SK-N-SH (cell line): ENCODE measurements around the gene OR1L8. TPM values are rescaled to one million over a fixed set of nuclear protein-coding genes. Genes with fewer than 3 reads are reported as not detected.

Experiments used
- CTCF ChIA-PET: fragments of 300-600, 350-600 bp; formaldehyde crosslinking; extraction: SDS; loops from one replicate; lab custom pipeline; 2021; lab: Yijun Ruan, JAX
- POLR2A ChIA-PET: fragments of 350-600 bp; sonication (Branson Sonifier 250); formaldehyde crosslinking; extraction: SDS; loops from one replicate; lab custom pipeline; 2020; ENCODE audit warnings: antibody characterized with exemption, inconsistent platforms; lab: Yijun Ruan, JAX
- DNase-seq: peaks from one replicate; pipeline ENCODE4 v3.0.0; 2012
- H2AFZ ChIP-seq: fragments of 200-600 bp; sonication (generic); 2 replicates; pipeline ENCODE4 v1.8.1; 2016; ENCODE audit warnings: antibody characterized with exemption, mild to moderate bottlenecking, low read depth
- H3F3A ChIP-seq: fragments of 200-600 bp; sonication (generic); replicated peaks from 2 replicates; pipeline ENCODE3; 2016; ENCODE audit warnings: antibody characterized with exemption, mild to moderate bottlenecking; ENCODE audit not compliant: insufficient read depth
- H3K27ac ChIP-seq, 2 experiments: fragments of 200-500 bp in 1 of 2; fragments of 200-600 bp in 1 of 2; sonication (Bioruptor generic) in 1 of 2; sonication (generic), shearing (Covaris generic) in 1 of 2; 2 replicates each; pipeline versions ENCODE4 v1.5.1 to v1.6.1; 2014 to 2016; ENCODE audit warnings: low read depth in 2 of 2, inconsistent platforms in 1 of 2, low read length in 1 of 2, mild to moderate bottlenecking in 1 of 2, mixed read lengths in 1 of 2
- H3K27me3 ChIP-seq: fragments of 200-600 bp; sonication (generic), shearing (Covaris generic); 2 replicates; pipeline ENCODE4 v1.6.1; 2016; ENCODE audit warnings: mixed run types; ENCODE audit not compliant: insufficient read depth
- H3K36me3 ChIP-seq, 2 experiments: fragments of 200-500 bp in 1 of 2; fragments of 200-600 bp in 1 of 2; sonication (Bioruptor generic) in 1 of 2; sonication (generic) in 1 of 2; replicated peaks in 1 of 2; 2 replicates each; pipeline versions ENCODE3 to v1.5.1; 2014 to 2016; ENCODE audit warnings: low read length in 1 of 2, mild to moderate bottlenecking in 1 of 2; ENCODE audit not compliant: insufficient read depth in 2 of 2, control insufficient read depth in 1 of 2
- H3K4me1 ChIP-seq, 2 experiments: fragments of 200-500 bp in 1 of 2; fragments of 200-600 bp in 1 of 2; sonication (Bioruptor generic) in 1 of 2; sonication (generic), shearing (Covaris generic) in 1 of 2; 2 replicates each; pipeline versions ENCODE4 v1.5.1 to v1.6.1; 2014 to 2016; ENCODE audit warnings: low read depth in 1 of 2, low read length in 1 of 2, mixed run types in 1 of 2; ENCODE audit not compliant: insufficient read depth in 2 of 2, control insufficient read depth in 1 of 2
- H3K4me2 ChIP-seq: fragments of 200-600 bp; sonication (generic), shearing (Covaris generic); 2 replicates; pipeline ENCODE4 v1.6.1; 2017; ENCODE audit warnings: mixed run types
- H3K4me3 ChIP-seq, 2 experiments: fragments of 200-500 bp in 1 of 2; fragments of 200-600 bp in 1 of 2; sonication (Bioruptor generic) in 1 of 2; sonication (generic), shearing (Covaris generic) in 1 of 2; 2 replicates each; pipeline versions ENCODE4 v1.5.1 to v1.8.1; 2014 to 2016; ENCODE audit warnings: low read depth in 2 of 2, inconsistent platforms in 1 of 2, low read length in 1 of 2, mild to moderate bottlenecking in 1 of 2, mixed read lengths in 1 of 2, moderate library complexity in 1 of 2
- H3K79me2 ChIP-seq: fragments of 200-600 bp; sonication (generic); 2 replicates; pipeline ENCODE4 v1.8.1; 2017; ENCODE audit warnings: mild to moderate bottlenecking; ENCODE audit not compliant: insufficient read depth
- H3K9ac ChIP-seq: fragments of 200-600 bp; sonication (generic); 2 replicates; pipeline ENCODE4 v1.6.1; 2017; ENCODE audit warnings: mixed run types
- H3K9me2 ChIP-seq: fragments of 200-600 bp; sonication (generic); 2 replicates; pipeline ENCODE4 v1.6.1; 2017; ENCODE audit warnings: mixed run types
- H3K9me3 ChIP-seq: fragments of 200-600 bp; sonication (generic); 2 replicates; pipeline ENCODE4 v1.6.1; 2017; ENCODE audit warnings: mixed run types, mild to moderate bottlenecking, moderate library complexity
- H4K20me1 ChIP-seq: fragments of 200-600 bp; sonication (generic); 2 replicates; pipeline ENCODE4 v1.6.1; 2017; ENCODE audit warnings: mild to moderate bottlenecking, mixed run types; ENCODE audit not compliant: insufficient read depth
- CHD2 ChIP-seq: fragments of 150-350 bp; IDR thresholded peaks from 2 replicates; pipeline ENCODE4 v1.6.1; 2018; ENCODE audit warnings: low read length; ENCODE audit not compliant: partially characterized antibody
- ELF1 ChIP-seq: IDR thresholded peaks from 2 replicates; pipeline ENCODE4 v1.4.0; 2012
- EP300 ChIP-seq, 2 experiments: IDR thresholded peaks; 2 replicates each; pipeline versions ENCODE4 v1.4.0 to v1.6.1; 2012; ENCODE audit warnings: borderline replicate concordance in 1 of 2, low read depth in 1 of 2, low read length in 1 of 2
- FOSL2 ChIP-seq: IDR thresholded peaks from 2 replicates; pipeline ENCODE4 v1.4.0; 2012; ENCODE audit warnings: low read depth, mild to moderate bottlenecking, moderate library complexity, borderline replicate concordance
- FOXJ3 ChIP-seq: sonication (generic); formaldehyde crosslinking; IDR thresholded peaks from 2 replicates; pipeline ENCODE4 v1.5.1; 2020; ENCODE audit warnings: mild to moderate bottlenecking, missing genetic modification reagents
- GABPA ChIP-seq: IDR thresholded peaks from 2 replicates; pipeline ENCODE4 v1.4.0; 2012; ENCODE audit warnings: low read depth, mild to moderate bottlenecking
- GATA2 ChIP-seq: sonication (generic); formaldehyde crosslinking; IDR thresholded peaks from 2 replicates; pipeline ENCODE4 v1.5.0; 2020; ENCODE audit warnings: mild to moderate bottlenecking, missing genetic modification reagents
- MXI1 ChIP-seq: IDR thresholded peaks from 2 replicates; pipeline ENCODE4 v1.6.1; 2012; ENCODE audit warnings: mild to moderate bottlenecking, low read depth, low read length, improper control_type of control experiment
- NRF1 ChIP-seq: IDR thresholded peaks from 2 replicates; pipeline ENCODE4 v1.6.1; 2012; ENCODE audit warnings: low read depth, mild to moderate bottlenecking, low read length
- RXRA ChIP-seq: IDR thresholded peaks from 2 replicates; pipeline ENCODE4 v1.4.0; 2012; ENCODE audit warnings: low read depth, mild to moderate bottlenecking, borderline replicate concordance
- SIN3A ChIP-seq: IDR thresholded peaks from 2 replicates; pipeline ENCODE4 v1.6.1; 2012; ENCODE audit warnings: low read depth, mild to moderate bottlenecking, low read length, moderate library complexity, borderline replicate concordance
- SMC3 ChIP-seq: IDR thresholded peaks from 2 replicates; pipeline ENCODE4 v1.6.1; 2012; ENCODE audit warnings: low read depth, low read length, improper control_type of control experiment
- TCF12 ChIP-seq: IDR thresholded peaks from 2 replicates; pipeline ENCODE4 v1.4.0; 2012
- TEAD4 ChIP-seq: IDR thresholded peaks from 2 replicates; pipeline ENCODE4 v1.4.0; 2012; ENCODE audit warnings: mild to moderate bottlenecking, borderline replicate concordance; ENCODE audit not compliant: insufficient read depth
- WGBS: methylation state at CpG from one replicate; pipeline ENCODE4 v1.1.6; 2017; ENCODE audit warnings: low lambda C conversion rate; 5-methylcytosine and 5-hydroxymethylcytosine counted together
- polyA plus RNA-seq, 3 experiments: library from polyadenylated mRNA; depleted of rRNA; stranded (reverse); fragments of >200 nt; gene quantifications; 2 replicates each; pipeline ENCODE4 v1.2.3, GENCODE V29; 2012
- TF ChIP-seq, protein P1 (sequence below): fragments of 150-350 bp; IDR thresholded peaks from 2 replicates; pipeline ENCODE4 v1.6.1; 2016; ENCODE audit warnings: mild to moderate bottlenecking, low read depth, low read length
- TF ChIP-seq, protein P2 (sequence below): IDR thresholded peaks from 2 replicates; pipeline ENCODE4 v1.4.0; 2012; ENCODE audit warnings: low read depth, borderline replicate concordance
- TF ChIP-seq, protein P3 (sequence below): IDR thresholded peaks from 2 replicates; pipeline ENCODE4 v1.4.0; 2012; ENCODE audit warnings: low read depth, borderline replicate concordance
- TF ChIP-seq, protein P4 (sequence below): IDR thresholded peaks from 2 replicates; pipeline ENCODE4; 2012
- TF ChIP-seq, protein P5 (sequence below): fragments of 200-600 bp; sonication (generic); IDR thresholded peaks from 2 replicates; pipeline ENCODE4 v1.6.1; 2017; ENCODE audit warnings: antibody characterized with exemption, mild to moderate bottlenecking, moderate library complexity
- TF ChIP-seq, protein P6 (sequence below): fragments of 150-350 bp; IDR thresholded peaks from 2 replicates; pipeline ENCODE4 v1.6.1; 2017; ENCODE audit warnings: antibody characterized with exemption, low read length, low read depth, borderline replicate concordance

The OR1L8 gene
- polyA plus RNA-seq, 1 of the 3 experiments (the other 2 are of a cell fraction) = 0.07 TPM

DNA sequence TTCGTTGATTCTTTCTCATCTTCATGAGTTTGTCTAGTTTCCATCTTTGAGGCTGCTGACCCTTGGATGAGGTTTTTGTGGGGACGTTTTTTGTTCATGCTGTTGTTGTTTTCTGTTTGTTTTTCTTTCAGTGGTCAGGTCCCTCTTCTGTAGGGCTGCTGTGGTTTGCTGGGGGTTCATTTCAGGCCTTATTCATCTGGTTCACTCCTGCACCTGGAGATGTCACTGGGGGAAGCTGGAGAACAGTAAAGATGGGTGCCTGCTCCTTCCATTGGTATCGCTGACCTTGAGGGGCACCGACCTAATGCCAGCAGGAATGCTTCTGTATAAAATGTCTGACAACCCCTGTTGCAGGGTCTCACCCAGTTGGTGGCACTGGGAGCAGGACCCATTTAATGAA is 21.7 kb downstream of the OR1L8 start:
- H3K27ac ChIP-seq = no peak overlapping the region
- POLR2A ChIA-PET = no interaction called here
- H3K36me3 ChIP-seq = no peaks in the 10 kb centered on the region
- WGBS = 13% methylated on average over 4 of the region's 4 CpGs
- no peaks in the 10 kb centered on the region for H3K79me2 ChIP-seq
- H3K9me2 ChIP-seq = no peaks in the 10 kb centered on the region
- no peak overlapping the region for H3K4me2 ChIP-seq
- no peaks in the 10 kb centered on the region for H3K4me1 ChIP-seq
- no peak for TF ChIP-seq FOXJ3 (CRISPR knock-in tag)
- TF ChIP-seq, protein P1, sequence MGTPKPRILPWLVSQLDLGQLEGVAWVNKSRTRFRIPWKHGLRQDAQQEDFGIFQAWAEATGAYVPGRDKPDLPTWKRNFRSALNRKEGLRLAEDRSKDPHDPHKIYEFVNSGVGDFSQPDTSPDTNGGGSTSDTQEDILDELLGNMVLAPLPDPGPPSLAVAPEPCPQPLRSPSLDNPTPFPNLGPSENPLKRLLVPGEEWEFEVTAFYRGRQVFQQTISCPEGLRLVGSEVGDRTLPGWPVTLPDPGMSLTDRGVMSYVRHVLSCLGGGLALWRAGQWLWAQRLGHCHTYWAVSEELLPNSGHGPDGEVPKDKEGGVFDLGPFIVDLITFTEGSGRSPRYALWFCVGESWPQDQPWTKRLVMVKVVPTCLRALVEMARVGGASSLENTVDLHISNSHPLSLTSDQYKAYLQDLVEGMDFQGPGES = no peak
- TF ChIP-seq SMC3 = no peak
- TF ChIP-seq TCF12 = no peak
- TF ChIP-seq EP300 (IDR thresholded peaks at IDR 0.05; ENCODE audit: borderline replicate concordance in 1 of 2, low read depth in 1 of 2, low read length in 1 of 2) = no peak
- no peak for TF ChIP-seq GATA2
- TF ChIP-seq ELF1 = no peak
- TF ChIP-seq RXRA = no peak
- no peak for TF ChIP-seq NRF1
- no peak for TF ChIP-seq MXI1
- TF ChIP-seq SIN3A = no peak
- TF ChIP-seq, protein P2, sequence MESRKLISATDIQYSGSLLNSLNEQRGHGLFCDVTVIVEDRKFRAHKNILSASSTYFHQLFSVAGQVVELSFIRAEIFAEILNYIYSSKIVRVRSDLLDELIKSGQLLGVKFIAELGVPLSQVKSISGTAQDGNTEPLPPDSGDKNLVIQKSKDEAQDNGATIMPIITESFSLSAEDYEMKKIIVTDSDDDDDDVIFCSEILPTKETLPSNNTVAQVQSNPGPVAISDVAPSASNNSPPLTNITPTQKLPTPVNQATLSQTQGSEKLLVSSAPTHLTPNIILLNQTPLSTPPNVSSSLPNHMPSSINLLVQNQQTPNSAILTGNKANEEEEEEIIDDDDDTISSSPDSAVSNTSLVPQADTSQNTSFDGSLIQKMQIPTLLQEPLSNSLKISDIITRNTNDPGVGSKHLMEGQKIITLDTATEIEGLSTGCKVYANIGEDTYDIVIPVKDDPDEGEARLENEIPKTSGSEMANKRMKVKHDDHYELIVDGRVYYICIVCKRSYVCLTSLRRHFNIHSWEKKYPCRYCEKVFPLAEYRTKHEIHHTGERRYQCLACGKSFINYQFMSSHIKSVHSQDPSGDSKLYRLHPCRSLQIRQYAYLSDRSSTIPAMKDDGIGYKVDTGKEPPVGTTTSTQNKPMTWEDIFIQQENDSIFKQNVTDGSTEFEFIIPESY = no peak
- no peak for TF ChIP-seq CHD2
- no peak for TF ChIP-seq GABPA
- TF ChIP-seq, protein P3, sequence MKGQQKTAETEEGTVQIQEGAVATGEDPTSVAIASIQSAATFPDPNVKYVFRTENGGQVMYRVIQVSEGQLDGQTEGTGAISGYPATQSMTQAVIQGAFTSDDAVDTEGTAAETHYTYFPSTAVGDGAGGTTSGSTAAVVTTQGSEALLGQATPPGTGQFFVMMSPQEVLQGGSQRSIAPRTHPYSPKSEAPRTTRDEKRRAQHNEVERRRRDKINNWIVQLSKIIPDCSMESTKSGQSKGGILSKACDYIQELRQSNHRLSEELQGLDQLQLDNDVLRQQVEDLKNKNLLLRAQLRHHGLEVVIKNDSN = no peak
- no peak for TF ChIP-seq FOSL2
- no peak for TF ChIP-seq TEAD4
- TF ChIP-seq, protein P4, sequence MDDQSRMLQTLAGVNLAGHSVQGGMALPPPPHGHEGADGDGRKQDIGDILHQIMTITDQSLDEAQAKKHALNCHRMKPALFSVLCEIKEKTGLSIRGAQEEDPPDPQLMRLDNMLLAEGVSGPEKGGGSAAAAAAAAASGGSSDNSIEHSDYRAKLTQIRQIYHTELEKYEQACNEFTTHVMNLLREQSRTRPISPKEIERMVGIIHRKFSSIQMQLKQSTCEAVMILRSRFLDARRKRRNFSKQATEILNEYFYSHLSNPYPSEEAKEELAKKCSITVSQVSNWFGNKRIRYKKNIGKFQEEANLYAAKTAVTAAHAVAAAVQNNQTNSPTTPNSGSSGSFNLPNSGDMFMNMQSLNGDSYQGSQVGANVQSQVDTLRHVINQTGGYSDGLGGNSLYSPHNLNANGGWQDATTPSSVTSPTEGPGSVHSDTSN = no peak
- TF ChIP-seq, protein P5, sequence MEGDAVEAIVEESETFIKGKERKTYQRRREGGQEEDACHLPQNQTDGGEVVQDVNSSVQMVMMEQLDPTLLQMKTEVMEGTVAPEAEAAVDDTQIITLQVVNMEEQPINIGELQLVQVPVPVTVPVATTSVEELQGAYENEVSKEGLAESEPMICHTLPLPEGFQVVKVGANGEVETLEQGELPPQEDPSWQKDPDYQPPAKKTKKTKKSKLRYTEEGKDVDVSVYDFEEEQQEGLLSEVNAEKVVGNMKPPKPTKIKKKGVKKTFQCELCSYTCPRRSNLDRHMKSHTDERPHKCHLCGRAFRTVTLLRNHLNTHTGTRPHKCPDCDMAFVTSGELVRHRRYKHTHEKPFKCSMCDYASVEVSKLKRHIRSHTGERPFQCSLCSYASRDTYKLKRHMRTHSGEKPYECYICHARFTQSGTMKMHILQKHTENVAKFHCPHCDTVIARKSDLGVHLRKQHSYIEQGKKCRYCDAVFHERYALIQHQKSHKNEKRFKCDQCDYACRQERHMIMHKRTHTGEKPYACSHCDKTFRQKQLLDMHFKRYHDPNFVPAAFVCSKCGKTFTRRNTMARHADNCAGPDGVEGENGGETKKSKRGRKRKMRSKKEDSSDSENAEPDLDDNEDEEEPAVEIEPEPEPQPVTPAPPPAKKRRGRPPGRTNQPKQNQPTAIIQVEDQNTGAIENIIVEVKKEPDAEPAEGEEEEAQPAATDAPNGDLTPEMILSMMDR = no peak
- TF ChIP-seq, protein P6, sequence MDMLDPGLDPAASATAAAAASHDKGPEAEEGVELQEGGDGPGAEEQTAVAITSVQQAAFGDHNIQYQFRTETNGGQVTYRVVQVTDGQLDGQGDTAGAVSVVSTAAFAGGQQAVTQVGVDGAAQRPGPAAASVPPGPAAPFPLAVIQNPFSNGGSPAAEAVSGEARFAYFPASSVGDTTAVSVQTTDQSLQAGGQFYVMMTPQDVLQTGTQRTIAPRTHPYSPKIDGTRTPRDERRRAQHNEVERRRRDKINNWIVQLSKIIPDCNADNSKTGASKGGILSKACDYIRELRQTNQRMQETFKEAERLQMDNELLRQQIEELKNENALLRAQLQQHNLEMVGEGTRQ = no peak
- TF ChIP-seq, all 33 proteins: peak for 0
- no peaks in the 10 kb centered on the region for H3F3A ChIP-seq
- no peaks in the 10 kb centered on the region for H3K9me3 ChIP-seq
- H2AFZ ChIP-seq = no peak overlapping the region
- DNase-seq = no peak
- CTCF ChIA-PET = no interaction called here
- no peak overlapping the region for H3K9ac ChIP-seq
- no peak overlapping the region for H3K4me3 ChIP-seq
- H3K27me3 ChIP-seq = no peaks in the 10 kb centered on the region
- no peaks in the 10 kb centered on the region for H4K20me1 ChIP-seq
